SK-N-SH (cell line): ENCODE data around the gene CLMP.

Source experiments
- CHD2 ChIP-seq: fragments of 150-350 bp; IDR thresholded peaks from 2 replicates; pipeline ENCODE4 v1.6.1; 2018; ENCODE audit warnings: low read length; ENCODE audit not compliant: partially characterized antibody
- CTCF ChIP-seq: fragments of 200-600 bp; sonication (generic); IDR thresholded peaks from 2 replicates; pipeline ENCODE4 v1.6.1; 2017; ENCODE audit warnings: antibody characterized with exemption, mild to moderate bottlenecking, moderate library complexity
- EP300 ChIP-seq, 2 experiments: IDR thresholded peaks; 2 replicates each; pipeline versions ENCODE4 v1.4.0 to v1.6.1; 2012; ENCODE audit warnings: borderline replicate concordance in 1 of 2, low read depth in 1 of 2, low read length in 1 of 2
- EZH2phosphoT487 ChIP-seq: fragments of 200-600 bp; sonication (generic); IDR thresholded peaks from 2 replicates; pipeline ENCODE4 v1.6.1; 2017; ENCODE audit warnings: low read depth, mixed run types, mild to moderate bottlenecking, antibody characterized with exemption, moderate library complexity, borderline replicate concordance
- REST ChIP-seq: IDR thresholded peaks from 2 replicates; pipeline ENCODE4 v1.6.1; 2012; ENCODE audit warnings: mild to moderate bottlenecking, low read depth, low read length, moderate library complexity
- SMC3 ChIP-seq: IDR thresholded peaks from 2 replicates; pipeline ENCODE4 v1.6.1; 2012; ENCODE audit warnings: low read depth, low read length, improper control_type of control experiment
- TAF1 ChIP-seq: IDR thresholded peaks from 2 replicates; pipeline ENCODE4 v1.6.1; 2012; ENCODE audit warnings: low read depth, mild to moderate bottlenecking, low read length, moderate library complexity, borderline replicate concordance
- YY1 ChIP-seq: IDR thresholded peaks from 2 replicates; pipeline ENCODE4 v1.4.0; 2012; ENCODE audit warnings: low read depth, mild to moderate bottlenecking

DNA sequence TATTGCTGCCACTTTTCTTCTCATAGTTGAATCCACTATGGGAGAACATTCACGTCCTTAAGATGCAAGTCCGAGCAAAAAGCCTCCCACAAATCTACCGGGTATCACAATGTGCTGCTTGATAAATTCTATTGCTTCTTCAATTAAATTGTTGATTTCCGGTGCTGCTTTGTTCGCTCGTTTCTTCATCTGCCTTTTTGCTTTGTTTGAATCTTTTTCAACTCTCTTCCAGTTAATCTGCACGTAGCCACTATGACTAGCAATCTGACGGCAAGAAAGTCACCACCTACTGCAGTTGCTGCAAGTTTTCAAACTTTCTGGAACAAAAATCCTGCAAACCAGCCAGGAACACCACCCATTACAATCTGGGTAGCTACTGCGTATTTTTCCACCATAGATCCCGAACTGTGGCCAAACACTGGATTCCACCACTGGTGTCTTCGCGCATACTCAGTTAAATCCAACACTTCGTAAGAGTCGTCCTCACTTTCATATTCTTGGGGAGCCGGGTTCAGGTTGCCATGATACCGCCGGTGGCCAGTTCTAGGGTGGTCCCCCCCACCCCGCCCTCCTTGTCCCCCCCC is 59.1 kb downstream of the CLMP start:
- no peak for TF ChIP-seq CTCF
- no peak for TF ChIP-seq SMC3
- TF ChIP-seq EP300 (IDR thresholded peaks at IDR 0.05; ENCODE audit: borderline replicate concordance in 1 of 2, low read depth in 1 of 2, low read length in 1 of 2): no peak
- no peak for TF ChIP-seq EZH2phosphoT487
- TF ChIP-seq YY1: no peak
- TF ChIP-seq REST: no peak
- no peak for TF ChIP-seq TAF1
- no peak for TF ChIP-seq CHD2
